OCI-LY7 (cell line): Measurements from ENCODE around the gene TMEM248.
"Not testable (repeated sequence)": the region's sequence is repeated elsewhere in the genome, so short reads cannot be mapped to it uniquely, and the experiment has no call there.

Experiments used
- EZH2phosphoT487 ChIP-seq: fragments of 200-600 bp; sonication (generic); IDR thresholded peaks from 2 replicates; pipeline ENCODE4 v1.6.1; 2018; ENCODE audit warnings: low read depth, borderline replicate concordance, mild to moderate bottlenecking, mixed run types, antibody characterized with exemption, low read length, moderate library complexity, mixed read lengths
- TF ChIP-seq, protein P1 (sequence below): fragments of 200-600 bp; sonication (generic); conservative IDR thresholded peaks from 2 replicates; pipeline ENCODE4 v1.5.1; 2014; ENCODE audit warnings: mild to moderate bottlenecking, antibody characterized with exemption, low read length, moderate library complexity, mixed read lengths

DNA sequence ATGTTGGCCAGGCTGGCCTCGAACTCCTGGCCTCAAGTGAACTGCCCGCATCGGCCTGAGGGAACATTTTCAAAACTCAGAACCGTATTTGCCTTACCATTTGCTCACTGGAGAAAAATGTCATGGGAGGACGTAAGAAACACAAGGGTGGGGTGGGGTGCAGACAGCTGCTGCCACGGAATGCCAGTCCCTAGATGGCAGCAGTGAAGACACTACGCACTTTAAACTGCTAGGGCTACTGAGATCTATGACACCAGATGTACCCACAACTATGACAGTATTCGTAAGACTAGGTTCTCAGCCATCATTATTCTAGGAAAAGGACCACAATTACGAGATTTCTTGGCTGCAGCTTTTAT lies 73.6 kb downstream of the TMEM248 start:
- TF ChIP-seq, protein P1, sequence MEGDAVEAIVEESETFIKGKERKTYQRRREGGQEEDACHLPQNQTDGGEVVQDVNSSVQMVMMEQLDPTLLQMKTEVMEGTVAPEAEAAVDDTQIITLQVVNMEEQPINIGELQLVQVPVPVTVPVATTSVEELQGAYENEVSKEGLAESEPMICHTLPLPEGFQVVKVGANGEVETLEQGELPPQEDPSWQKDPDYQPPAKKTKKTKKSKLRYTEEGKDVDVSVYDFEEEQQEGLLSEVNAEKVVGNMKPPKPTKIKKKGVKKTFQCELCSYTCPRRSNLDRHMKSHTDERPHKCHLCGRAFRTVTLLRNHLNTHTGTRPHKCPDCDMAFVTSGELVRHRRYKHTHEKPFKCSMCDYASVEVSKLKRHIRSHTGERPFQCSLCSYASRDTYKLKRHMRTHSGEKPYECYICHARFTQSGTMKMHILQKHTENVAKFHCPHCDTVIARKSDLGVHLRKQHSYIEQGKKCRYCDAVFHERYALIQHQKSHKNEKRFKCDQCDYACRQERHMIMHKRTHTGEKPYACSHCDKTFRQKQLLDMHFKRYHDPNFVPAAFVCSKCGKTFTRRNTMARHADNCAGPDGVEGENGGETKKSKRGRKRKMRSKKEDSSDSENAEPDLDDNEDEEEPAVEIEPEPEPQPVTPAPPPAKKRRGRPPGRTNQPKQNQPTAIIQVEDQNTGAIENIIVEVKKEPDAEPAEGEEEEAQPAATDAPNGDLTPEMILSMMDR, result peak; percentile 69
- TF ChIP-seq EZH2phosphoT487, result not testable (repeated sequence)
